IMR-90 (cell line): ENCODE results near the gene SLC18A3. TPM values are rescaled to one million over a fixed set of nuclear protein-coding genes. Genes with fewer than 3 reads are reported as not detected.

Experiments
- ATAC-seq: fragments of 200-7000 bp; cut with Tn5 transposase; 2 replicates; pipeline ENCODE4 v1.9.1; 2020; ENCODE audit warnings: low read depth, mild to moderate bottlenecking, moderate library complexity
- BruUV-seq: library from RNA; stranded (reverse); fragments of 400-500 nt; replicated peaks from 2 replicates; lab custom pipeline; 2021; lab: Mats Ljungman, UMichigan
- CTCF ChIA-PET: fragments of 300-600 bp; formaldehyde crosslinking; extraction: SDS; loops from one replicate; lab custom pipeline; 2021; ENCODE audit warnings: antibody characterized with exemption; lab: Yijun Ruan, JAX
- POLR2A ChIA-PET: fragments of 300-600 bp; sonication (Branson Sonifier 250); formaldehyde crosslinking; loops from one replicate; lab custom pipeline; 2022; ENCODE audit warnings: antibody characterized with exemption; ENCODE audit not compliant: unreplicated experiment; lab: Charles Lee
- DNase-seq: peaks from one replicate; pipeline ENCODE4 v3.0.0; 2013
- H2AFZ ChIP-seq: replicated peaks from 2 replicates; pipeline ENCODE3; 2013; ENCODE audit warnings: low read length, mild to moderate bottlenecking; ENCODE audit not compliant: poor library complexity
- H2AK5ac ChIP-seq: 2 replicates; pipeline ENCODE4 v1.6.1; 2013; ENCODE audit warnings: low read depth, low read length, inconsistent platforms
- H2AK9ac ChIP-seq: replicated peaks from 2 replicates; pipeline ENCODE3; 2013; ENCODE audit warnings: mild to moderate bottlenecking, low read depth, low read length, moderate library complexity; ENCODE audit not compliant: poor library complexity
- H2BK120ac ChIP-seq: 2 replicates; pipeline ENCODE4 v1.6.1; 2013; ENCODE audit warnings: low read depth, low read length, inconsistent platforms
- H2BK15ac ChIP-seq: 3 replicates; pipeline ENCODE4 v1.6.1; 2013; ENCODE audit warnings: low read depth, low read length, inconsistent platforms
- H2BK20ac ChIP-seq: 2 replicates; pipeline ENCODE4 v1.6.1; 2013; ENCODE audit warnings: low read depth, mild to moderate bottlenecking, inconsistent platforms, low read length, moderate library complexity
- H2BK5ac ChIP-seq: 2 replicates; pipeline ENCODE4 v1.6.1; 2013; ENCODE audit warnings: mild to moderate bottlenecking, low read depth, low read length, inconsistent platforms; ENCODE audit not compliant: poor library complexity, severe bottlenecking
- H3K14ac ChIP-seq: replicated peaks from 2 replicates; pipeline ENCODE4 v1.6.1; 2013; ENCODE audit warnings: low read depth, low read length, inconsistent platforms
- H3K18ac ChIP-seq: 2 replicates; pipeline ENCODE4 v1.6.1; 2013; ENCODE audit warnings: low read depth, low read length, control low read depth
- H3K23ac ChIP-seq: 2 replicates; pipeline ENCODE4 v1.6.1; 2013; ENCODE audit warnings: low read depth, low read length, inconsistent platforms
- H3K27ac ChIP-seq: 2 replicates; pipeline ENCODE4 v1.5.1; 2013; ENCODE audit warnings: mild to moderate bottlenecking, control low read depth, low read length; ENCODE audit not compliant: insufficient read depth
- H3K27me3 ChIP-seq: 2 replicates; pipeline ENCODE4 v1.6.1; 2013; ENCODE audit warnings: low read length; ENCODE audit not compliant: control insufficient read depth, insufficient read depth
- H3K36me3 ChIP-seq: 2 replicates; pipeline ENCODE4 v1.6.1; 2013; ENCODE audit warnings: low read length, mixed read lengths; ENCODE audit not compliant: control insufficient read depth, insufficient read depth
- H3K4ac ChIP-seq: 2 replicates; pipeline ENCODE4 v1.6.1; 2013; ENCODE audit warnings: low read depth, low read length, inconsistent platforms
- H3K4me1 ChIP-seq: 2 replicates; pipeline ENCODE4 v1.6.1; 2013; ENCODE audit warnings: low read length, mixed read lengths; ENCODE audit not compliant: control insufficient read depth, insufficient read depth
- H3K4me2 ChIP-seq: 2 replicates; pipeline ENCODE4 v1.6.1; 2013; ENCODE audit warnings: low read depth, mild to moderate bottlenecking, control low read depth, low read length, moderate library complexity
- H3K4me3 ChIP-seq: 2 replicates; pipeline ENCODE4 v1.5.1; 2013; ENCODE audit warnings: low read depth, mild to moderate bottlenecking, control low read depth, low read length, moderate library complexity; ENCODE audit not compliant: insufficient read depth
- H3K56ac ChIP-seq: 2 replicates; pipeline ENCODE4 v1.6.1; 2013; ENCODE audit warnings: low read length, inconsistent platforms; ENCODE audit not compliant: insufficient read depth; ENCODE audit errors: extremely low read depth
- H3K79me1 ChIP-seq, 2 experiments: 2 replicates each; pipeline ENCODE4 v1.6.1; 2013; ENCODE audit warnings: low read length in 2 of 2, inconsistent platforms in 1 of 2, low read depth in 1 of 2
- H3K9ac ChIP-seq: 2 replicates; pipeline ENCODE4 v1.6.1; 2013; ENCODE audit warnings: low read depth, low read length, control low read depth
- H3K9me1 ChIP-seq: 2 replicates; pipeline ENCODE4 v1.6.1; 2013; ENCODE audit warnings: low read length, inconsistent platforms; ENCODE audit not compliant: insufficient read depth
- H3K9me3 ChIP-seq: 2 replicates; pipeline ENCODE4 v1.6.1; 2013; ENCODE audit warnings: low read length; ENCODE audit not compliant: control insufficient read depth, insufficient read depth
- H4K20me1 ChIP-seq: 2 replicates; pipeline ENCODE4 v1.6.1; 2013; ENCODE audit warnings: low read length, inconsistent platforms; ENCODE audit not compliant: insufficient read depth
- H4K5ac ChIP-seq: 2 replicates; pipeline ENCODE4 v1.6.1; 2013; ENCODE audit warnings: mild to moderate bottlenecking, low read depth, low read length, control low read depth
- H4K8ac ChIP-seq, 2 experiments: 2 replicates each; pipeline ENCODE4 v1.6.1; 2013; ENCODE audit warnings: low read depth in 2 of 2, low read length in 2 of 2, control low read depth in 1 of 2, inconsistent platforms in 1 of 2
- H4K91ac ChIP-seq: 2 replicates; pipeline ENCODE4 v1.6.1; 2013; ENCODE audit warnings: low read depth, low read length, inconsistent platforms; ENCODE audit not compliant: insufficient read depth
- BHLHE40 ChIP-seq: fragments of 150-350 bp; IDR thresholded peaks from 2 replicates; pipeline ENCODE4 v1.6.1; 2016; ENCODE audit warnings: mild to moderate bottlenecking, low read depth, low read length
- CEBPB ChIP-seq: IDR thresholded peaks from 2 replicates; pipeline ENCODE4 v1.6.1; 2012; ENCODE audit warnings: low read depth, low read length, improper control_type of control experiment
- CHD1 ChIP-seq: IDR thresholded peaks from 2 replicates; pipeline ENCODE4 v1.6.1; 2012; ENCODE audit warnings: low read depth, low read length, improper control_type of control experiment
- FOS ChIP-seq: fragments of 150-350 bp; IDR thresholded peaks from 2 replicates; pipeline ENCODE4 v1.6.1; 2016; ENCODE audit warnings: low read depth, low read length
- MAFK ChIP-seq: IDR thresholded peaks from 2 replicates; pipeline ENCODE4 v1.6.1; 2012; ENCODE audit warnings: low read depth, low read length, improper control_type of control experiment
- MAZ ChIP-seq: IDR thresholded peaks from 2 replicates; pipeline ENCODE4 v1.6.1; 2012; ENCODE audit warnings: low read depth, mild to moderate bottlenecking, low read length, improper control_type of control experiment, moderate library complexity, borderline replicate concordance
- MXI1 ChIP-seq: IDR thresholded peaks from 2 replicates; pipeline ENCODE4 v1.6.1; 2012; ENCODE audit warnings: low read depth, mild to moderate bottlenecking, low read length, moderate library complexity, borderline replicate concordance
- NFE2L2 ChIP-seq: fragments of 150-350 bp; IDR thresholded peaks from 2 replicates; pipeline ENCODE4 v1.6.1; 2016; ENCODE audit warnings: low read depth, mild to moderate bottlenecking, low read length
- POLR2A ChIP-seq: IDR thresholded peaks from 2 replicates; pipeline ENCODE4 v1.6.1; 2012; ENCODE audit warnings: mild to moderate bottlenecking, low read depth, low read length
- RAD21 ChIP-seq: IDR thresholded peaks from 2 replicates; pipeline ENCODE4 v1.6.1; 2012; ENCODE audit warnings: low read length, improper control_type of control experiment
- RCOR1 ChIP-seq: IDR thresholded peaks from 2 replicates; pipeline ENCODE4 v1.6.1; 2012; ENCODE audit warnings: mild to moderate bottlenecking, low read length, improper control_type of control experiment; ENCODE audit not compliant: insufficient replicate concordance
- RFX5 ChIP-seq: IDR thresholded peaks from 2 replicates; pipeline ENCODE4 v1.8.0; 2012; ENCODE audit warnings: low read depth, mild to moderate bottlenecking, low read length, moderate library complexity
- WGBS, 2 experiments: methylation state at CpG; one replicate each; pipeline versions ENCODE4 v1.1.5 to v1.1.7; 2013; ENCODE audit warnings: missing lambda C conversion rate in 2 of 2; ENCODE audit not compliant: insufficient read length in 1 of 2; ENCODE audit errors: extremely low coverage in 2 of 2; 5-methylcytosine and 5-hydroxymethylcytosine counted together
- dilution Hi-C: fragments of 300-500 bp; cut with HindIII; formaldehyde crosslinking; loops from one replicate; pipeline ENCODE4 v1.14.3; 2018; ENCODE audit warnings: low sequenced_read_pairs; ENCODE audit not compliant: unreplicated experiment
- in situ Hi-C: fragments of 300-500 bp; cut with MboI; formaldehyde crosslinking; loops from 3 replicates; pipeline ENCODE4 v1.14.3; 2019; ENCODE audit warnings: low sequenced_read_pairs, inconsistent platforms, mixed read lengths
- intact Hi-C: fragments of 100-400 bp; cut with micrococcal nuclease; formaldehyde crosslinking; loops from 2 replicates; pipeline ENCODE4 v1.10.0; 2022
- polyA plus RNA-seq, 3 experiments: library from polyadenylated mRNA; depleted of rRNA; stranded (reverse); fragments of >200 nt; gene quantifications; 2 replicates each; pipeline ENCODE4 v1.2.3, GENCODE V29; 2012; ENCODE audit warnings: low replicate concordance in 1 of 3
- total RNA-seq: library from RNA; depleted of rRNA; stranded (reverse); fragments of >200 nt; gene quantifications from 2 replicates; pipeline ENCODE4 v1.2.3, GENCODE V29; 2012
- TF ChIP-seq, protein P1 (sequence below): conservative IDR thresholded peaks from 2 replicates; pipeline ENCODE4 v1.5.1; 2012; ENCODE audit warnings: mild to moderate bottlenecking, low read depth, low read length, improper control_type of control experiment
- TF ChIP-seq, protein P2 (sequence below): fragments of 150-350 bp; IDR thresholded peaks from 2 replicates; pipeline ENCODE4 v1.6.1; 2017; ENCODE audit warnings: mild to moderate bottlenecking, antibody characterized with exemption, low read length, low read depth

The SLC18A3 gene
- total and polyA plus RNA-seq, 2 of the 4 experiments (the other 2 are of a cell fraction), result not detected

DNA sequence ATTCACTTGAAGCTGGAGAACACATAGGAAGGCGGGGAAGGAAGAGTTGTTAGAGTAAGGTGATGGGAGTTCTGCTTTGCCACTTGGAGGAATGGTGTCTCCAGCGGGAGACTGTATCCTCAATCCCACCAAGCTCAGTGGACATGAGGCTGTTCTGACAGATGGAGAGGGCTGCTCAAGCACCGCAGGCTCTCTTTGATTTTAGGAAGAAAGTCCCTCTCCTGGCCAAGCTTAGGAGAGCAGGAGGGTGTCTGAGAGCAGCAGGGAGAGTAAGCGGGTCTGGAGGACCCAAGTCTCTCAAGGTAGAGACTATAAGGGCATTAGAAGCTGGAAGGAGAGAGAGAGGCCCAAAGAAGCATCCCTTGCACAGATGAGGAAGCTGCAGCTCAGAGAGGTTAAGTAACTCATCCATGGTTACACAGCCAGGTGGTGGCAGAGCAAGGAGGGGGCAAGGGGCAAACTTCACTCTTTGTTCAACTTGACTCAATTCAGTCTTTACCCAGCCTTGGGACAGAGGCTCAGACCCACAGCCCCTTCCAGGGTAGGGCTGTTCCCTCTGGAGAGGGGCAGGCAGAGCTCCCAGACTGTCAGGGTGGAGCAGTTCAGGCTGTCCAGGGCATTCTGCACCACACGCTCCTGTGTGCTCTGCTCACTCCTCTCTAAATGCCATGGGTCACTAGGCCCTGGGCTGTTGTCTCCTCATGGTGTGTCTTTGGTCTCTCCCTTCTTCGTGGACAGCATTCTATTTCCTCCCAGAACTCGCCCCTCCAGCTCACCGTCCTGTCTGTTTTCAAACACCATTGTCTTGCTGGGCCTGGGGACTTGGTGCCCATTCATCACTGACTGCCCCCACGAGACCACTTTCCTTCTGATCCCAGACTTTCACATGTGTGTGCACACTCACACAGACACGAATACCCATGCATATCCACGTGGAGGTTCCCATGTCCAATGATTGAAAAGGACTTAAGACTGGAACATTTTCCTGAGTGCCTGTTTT lies 12.6 kb downstream of the SLC18A3 start:
- H2AK5ac ChIP-seq, result no peak overlapping the region
- no peak overlapping the region for H3K23ac ChIP-seq
- H2BK20ac ChIP-seq, result no peak overlapping the region
- no peak overlapping the region for H3K4me3 ChIP-seq
- no peak overlapping the region for H3K56ac ChIP-seq
- H2BK5ac ChIP-seq, result no peak overlapping the region
- no peak overlapping the region for H3K9ac ChIP-seq
- POLR2A ChIA-PET, result no interaction called here
- CTCF ChIA-PET, result no interaction called here
- no peak overlapping the region for H4K8ac ChIP-seq
- H3K9me1 ChIP-seq, result 0 out of 2 replicates have a peak, but pooled peaks cover 2% of the 10 kb centered on the region
- WGBS, 2 experiments, result 39% methylated on average over 4 of the region's 11 CpGs; no CpG with 5 or more reads in 1 of the 2 experiments
- no peaks in the 10 kb centered on the region for H4K20me1 ChIP-seq
- no peak overlapping the region for H4K91ac ChIP-seq
- no peaks in the 10 kb centered on the region for H3K36me3 ChIP-seq
- in situ Hi-C loops, result no loop called here
- H3K14ac ChIP-seq, result no peak overlapping the region
- H3K4ac ChIP-seq, result no peak overlapping the region
- no peaks in the 10 kb centered on the region for H3K79me1 ChIP-seq
- TF ChIP-seq RAD21 (no peak), BHLHE40 (no peak), NFE2L2 (no peak), CEBPB (no peak), CHD1 (no peak), RCOR1 (no peak), POLR2A (no peak), MAZ (no peak), MXI1 (no peak), RFX5 (no peak), MAFK (no peak), FOS (no peak)
- TF ChIP-seq, protein P1, sequence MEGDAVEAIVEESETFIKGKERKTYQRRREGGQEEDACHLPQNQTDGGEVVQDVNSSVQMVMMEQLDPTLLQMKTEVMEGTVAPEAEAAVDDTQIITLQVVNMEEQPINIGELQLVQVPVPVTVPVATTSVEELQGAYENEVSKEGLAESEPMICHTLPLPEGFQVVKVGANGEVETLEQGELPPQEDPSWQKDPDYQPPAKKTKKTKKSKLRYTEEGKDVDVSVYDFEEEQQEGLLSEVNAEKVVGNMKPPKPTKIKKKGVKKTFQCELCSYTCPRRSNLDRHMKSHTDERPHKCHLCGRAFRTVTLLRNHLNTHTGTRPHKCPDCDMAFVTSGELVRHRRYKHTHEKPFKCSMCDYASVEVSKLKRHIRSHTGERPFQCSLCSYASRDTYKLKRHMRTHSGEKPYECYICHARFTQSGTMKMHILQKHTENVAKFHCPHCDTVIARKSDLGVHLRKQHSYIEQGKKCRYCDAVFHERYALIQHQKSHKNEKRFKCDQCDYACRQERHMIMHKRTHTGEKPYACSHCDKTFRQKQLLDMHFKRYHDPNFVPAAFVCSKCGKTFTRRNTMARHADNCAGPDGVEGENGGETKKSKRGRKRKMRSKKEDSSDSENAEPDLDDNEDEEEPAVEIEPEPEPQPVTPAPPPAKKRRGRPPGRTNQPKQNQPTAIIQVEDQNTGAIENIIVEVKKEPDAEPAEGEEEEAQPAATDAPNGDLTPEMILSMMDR, result no peak
- TF ChIP-seq, protein P2, sequence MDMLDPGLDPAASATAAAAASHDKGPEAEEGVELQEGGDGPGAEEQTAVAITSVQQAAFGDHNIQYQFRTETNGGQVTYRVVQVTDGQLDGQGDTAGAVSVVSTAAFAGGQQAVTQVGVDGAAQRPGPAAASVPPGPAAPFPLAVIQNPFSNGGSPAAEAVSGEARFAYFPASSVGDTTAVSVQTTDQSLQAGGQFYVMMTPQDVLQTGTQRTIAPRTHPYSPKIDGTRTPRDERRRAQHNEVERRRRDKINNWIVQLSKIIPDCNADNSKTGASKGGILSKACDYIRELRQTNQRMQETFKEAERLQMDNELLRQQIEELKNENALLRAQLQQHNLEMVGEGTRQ, result no peak
- H3K9me3 ChIP-seq, result no peaks in the 10 kb centered on the region
- H2AK9ac ChIP-seq, result no peak overlapping the region
- ATAC-seq, result no peak
- no peak overlapping the region for H3K27ac ChIP-seq
- BruUV-seq, result no TSS peak
- H4K5ac ChIP-seq, result no peak overlapping the region
- H2AFZ ChIP-seq, result no peak overlapping the region
- H3K4me1 ChIP-seq, result no peaks in the 10 kb centered on the region
- H2BK15ac ChIP-seq, result no peak overlapping the region
- DNase-seq, result no peak
- dilution Hi-C loops, result no loop called here
- intact Hi-C loops, result no loop called here
- no peak overlapping the region for H3K4me2 ChIP-seq
- no peak overlapping the region for H2BK120ac ChIP-seq
- no peak overlapping the region for H3K18ac ChIP-seq
- H3K27me3 ChIP-seq, result peaks cover 30% of the 10 kb centered on the region
